Forelimb muscle (tissue), 1 donor: ENCODE data around the gene HDAC4. TPM values are rescaled to one million over a fixed set of nuclear protein-coding genes. Genes with fewer than 3 reads are reported as not detected.
A peak's percentile ranks its signal among the peaks of the same experiment; 100 is the strongest.

ENCODE experiments used
- DNase-seq: peaks from one replicate; pipeline ENCODE4 v3.0.0-alpha.2; 2013; ENCODE audit warnings: low read depth
- polyA plus RNA-seq: library from polyadenylated mRNA; unstranded; fragments of 120-200 nt; gene quantifications from one replicate; pipeline ENCODE4 v1.2.1, GENCODE V29; 2013; ENCODE audit not compliant: insufficient read length

HDAC4 gene
- polyA plus RNA-seq, 1 donor = 12.6 TPM

DNA sequence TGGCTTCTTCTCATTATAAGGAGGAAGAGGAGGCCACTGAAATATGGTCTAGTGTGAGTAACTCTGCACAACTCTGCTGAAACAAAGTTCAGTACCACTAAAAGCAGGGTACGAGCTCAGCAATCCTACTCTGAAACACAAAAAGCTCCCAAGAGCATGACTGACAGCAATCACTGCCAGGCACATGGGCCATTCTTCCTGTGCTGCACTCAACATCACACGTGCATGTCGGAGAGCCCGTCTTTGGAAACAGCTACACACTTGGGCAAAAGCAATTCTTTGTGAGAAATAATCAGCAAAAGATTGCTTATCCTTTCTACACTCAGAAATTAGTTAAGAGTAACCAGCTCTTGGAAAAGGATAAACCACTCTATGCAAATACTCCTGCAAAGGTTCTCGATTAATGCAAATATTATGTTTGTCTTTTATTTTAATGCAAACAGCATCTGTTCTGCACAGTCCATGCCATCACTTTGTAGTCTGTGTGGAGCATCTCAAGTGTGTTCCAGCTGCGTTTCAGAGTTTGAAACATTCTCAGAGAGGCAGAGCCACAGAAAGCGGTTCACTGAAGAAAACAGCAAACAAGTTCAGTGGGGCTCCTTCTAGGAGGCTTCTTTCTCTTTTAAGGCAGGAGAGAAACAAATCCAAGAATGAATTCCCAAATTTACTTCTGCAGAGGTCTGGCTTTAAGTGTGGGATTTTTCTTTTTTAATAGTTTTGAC lies 145.0 kb downstream of the HDAC4 start:
- DNase-seq = no peak

- no peak for DNase-seq
Observed at GRCh38 chr2:239255218-239255617, 145.6 kb downstream of the HDAC4 start.

DNA sequence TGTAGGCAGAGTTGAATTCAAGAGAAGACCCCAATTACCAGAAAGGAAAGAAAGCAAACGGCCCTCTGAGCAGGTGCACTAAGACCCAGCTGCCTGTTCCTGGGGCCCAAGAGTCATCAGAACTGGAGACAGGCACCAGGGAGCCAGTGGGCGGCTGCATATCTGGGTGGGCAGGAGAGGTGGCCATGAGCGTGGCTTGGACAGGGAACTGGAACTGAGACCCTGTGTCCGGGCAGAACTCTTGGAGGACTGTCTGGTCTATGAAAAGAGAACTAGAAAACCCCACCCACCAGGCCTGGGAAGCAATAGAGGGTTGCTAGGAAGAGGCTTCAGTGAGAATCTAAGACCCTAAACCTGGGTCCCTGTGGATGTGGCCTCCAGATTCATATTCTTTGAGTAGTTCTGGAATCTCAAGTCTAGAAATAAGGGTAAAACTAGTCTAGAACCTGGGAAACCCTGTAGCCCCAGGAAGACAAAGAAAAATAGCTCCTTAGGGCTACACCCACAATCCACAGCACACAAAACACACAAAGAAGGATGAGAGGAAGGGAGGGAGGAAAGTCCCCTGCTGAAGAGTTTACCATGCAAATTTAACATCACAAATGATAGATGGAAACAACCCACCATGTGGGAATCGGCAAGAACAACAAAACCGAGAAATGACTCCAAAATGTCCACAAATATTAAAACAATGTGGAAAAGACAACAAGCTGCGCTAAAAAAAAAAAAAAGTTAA lies 147.0 kb downstream of the HDAC4 start:
- DNase-seq = no peak

DNA sequence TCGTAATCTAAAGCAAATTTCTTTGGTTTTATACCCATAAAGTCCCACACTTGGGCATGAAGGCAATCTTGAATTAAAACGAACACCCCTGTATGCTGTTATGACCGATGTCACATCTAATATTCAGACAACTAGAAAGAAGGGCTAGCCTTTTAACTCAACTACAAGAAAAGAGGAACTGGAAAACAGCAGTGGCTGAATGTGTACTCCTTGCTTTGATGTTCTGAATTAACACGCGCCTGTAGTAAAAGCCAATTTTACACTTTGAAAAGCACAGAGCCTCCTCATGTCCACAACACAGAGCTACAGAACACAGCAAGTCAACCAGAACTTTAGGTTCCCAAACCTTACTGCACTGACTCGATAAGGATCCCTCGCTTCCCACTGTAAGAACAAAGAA lies 147.6 kb downstream of the HDAC4 start:
- no peak for DNase-seq

DNA sequence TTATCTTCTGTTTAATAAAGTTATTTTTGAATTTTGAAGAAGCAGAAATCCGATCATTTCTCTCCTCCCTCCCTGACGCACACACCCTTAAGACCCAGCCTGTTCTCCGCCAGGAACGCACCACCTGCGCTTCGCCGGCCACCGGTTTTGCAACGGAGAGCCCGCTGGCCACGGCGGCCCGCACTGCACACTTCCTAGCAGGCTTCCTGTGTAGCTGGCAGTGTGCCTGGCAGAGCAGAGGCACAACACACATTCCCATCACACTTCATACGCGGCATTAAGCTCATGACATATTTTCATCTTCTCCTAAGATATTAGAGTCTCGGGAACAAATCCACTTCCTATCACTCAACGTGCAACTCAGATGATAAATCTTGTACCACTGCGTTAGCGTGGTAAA lies 148.0 kb downstream of the HDAC4 start:
- no peak for DNase-seq

DNA sequence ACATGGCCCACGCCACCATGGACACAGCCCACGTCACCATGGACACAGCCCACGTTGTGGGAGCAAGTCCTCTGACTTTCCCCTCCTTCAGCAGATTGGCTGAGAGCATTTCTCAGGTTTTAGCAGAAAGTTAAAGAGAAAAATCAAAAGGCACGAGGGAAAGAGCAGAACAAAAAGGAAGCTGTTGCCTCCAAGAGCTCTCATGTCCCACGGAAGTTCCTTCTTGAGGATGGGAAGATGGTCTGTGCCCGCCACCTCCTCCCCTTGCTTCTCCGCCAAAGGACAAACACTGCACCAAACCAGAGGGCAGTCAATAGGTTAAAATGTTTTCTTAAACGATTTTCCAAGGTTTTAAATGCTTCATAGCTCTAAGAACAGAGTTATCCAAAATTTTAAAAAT lies 148.4 kb downstream of the HDAC4 start:
- no peak for DNase-seq

DNA sequence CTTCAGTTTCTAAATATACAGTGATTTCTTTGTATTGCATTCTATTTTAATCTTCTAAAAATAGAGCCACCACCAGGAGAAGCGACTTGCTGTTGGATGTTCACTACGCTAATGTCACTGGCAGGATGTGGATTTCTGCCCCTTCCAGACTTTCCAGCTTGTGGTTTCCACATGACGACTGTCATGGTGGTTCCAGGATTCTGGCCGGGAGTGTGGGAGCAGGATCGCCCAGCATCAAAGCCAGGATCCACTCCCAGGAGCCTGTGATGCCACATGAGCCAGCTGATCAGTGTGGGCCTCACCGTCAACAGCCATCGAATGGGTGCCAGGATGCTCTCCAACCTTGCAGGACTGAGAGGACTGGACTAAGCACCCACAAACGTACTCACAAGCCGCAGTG lies 148.8 kb downstream of the HDAC4 start:
- DNase-seq = no peak

- no peak for DNase-seq
Observed at GRCh38 chr2:239250216-239251081, 150.4 kb downstream of the HDAC4 start.

DNA sequence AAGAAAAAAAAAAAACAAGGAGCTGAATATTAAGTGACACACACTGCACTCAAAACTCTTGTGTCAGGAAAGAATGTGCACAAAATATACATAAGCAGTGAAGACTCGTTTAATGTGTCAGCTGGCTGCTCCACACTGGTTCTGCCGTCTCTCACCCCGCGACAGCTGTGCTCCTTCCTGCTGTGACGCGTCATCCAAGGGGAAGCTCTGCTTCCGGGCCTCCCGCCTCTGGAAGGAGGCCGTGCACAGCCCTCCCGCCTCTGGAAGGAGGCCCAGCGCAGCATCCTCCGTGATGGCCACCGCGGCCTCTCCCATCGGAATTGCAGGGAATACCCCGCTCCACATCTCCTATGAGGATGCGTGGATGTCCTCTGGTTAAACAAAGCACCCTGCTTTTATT lies 151.0 kb downstream of the HDAC4 start:
- DNase-seq = peak; percentile 60

DNA sequence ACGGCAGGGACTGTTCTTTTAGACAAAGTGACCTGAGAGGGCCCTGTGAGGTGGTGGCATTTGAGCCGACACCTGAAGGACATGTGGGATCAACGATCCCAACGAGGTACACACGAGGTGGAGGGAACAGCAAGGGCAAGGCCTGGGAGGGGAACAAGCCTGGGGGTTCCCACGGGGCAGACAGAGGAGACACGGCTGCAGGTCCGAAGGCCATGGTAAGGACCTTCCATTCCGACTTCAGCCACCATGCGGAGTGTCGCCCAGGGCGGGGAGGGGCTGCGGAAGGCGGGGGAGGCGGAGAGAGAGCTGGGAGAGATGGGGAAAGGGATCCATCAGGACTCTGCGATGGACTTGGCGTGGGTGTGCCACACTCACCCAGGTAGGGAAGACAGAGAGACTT lies 151.8 kb downstream of the HDAC4 start:
- DNase-seq = no peak

DNA sequence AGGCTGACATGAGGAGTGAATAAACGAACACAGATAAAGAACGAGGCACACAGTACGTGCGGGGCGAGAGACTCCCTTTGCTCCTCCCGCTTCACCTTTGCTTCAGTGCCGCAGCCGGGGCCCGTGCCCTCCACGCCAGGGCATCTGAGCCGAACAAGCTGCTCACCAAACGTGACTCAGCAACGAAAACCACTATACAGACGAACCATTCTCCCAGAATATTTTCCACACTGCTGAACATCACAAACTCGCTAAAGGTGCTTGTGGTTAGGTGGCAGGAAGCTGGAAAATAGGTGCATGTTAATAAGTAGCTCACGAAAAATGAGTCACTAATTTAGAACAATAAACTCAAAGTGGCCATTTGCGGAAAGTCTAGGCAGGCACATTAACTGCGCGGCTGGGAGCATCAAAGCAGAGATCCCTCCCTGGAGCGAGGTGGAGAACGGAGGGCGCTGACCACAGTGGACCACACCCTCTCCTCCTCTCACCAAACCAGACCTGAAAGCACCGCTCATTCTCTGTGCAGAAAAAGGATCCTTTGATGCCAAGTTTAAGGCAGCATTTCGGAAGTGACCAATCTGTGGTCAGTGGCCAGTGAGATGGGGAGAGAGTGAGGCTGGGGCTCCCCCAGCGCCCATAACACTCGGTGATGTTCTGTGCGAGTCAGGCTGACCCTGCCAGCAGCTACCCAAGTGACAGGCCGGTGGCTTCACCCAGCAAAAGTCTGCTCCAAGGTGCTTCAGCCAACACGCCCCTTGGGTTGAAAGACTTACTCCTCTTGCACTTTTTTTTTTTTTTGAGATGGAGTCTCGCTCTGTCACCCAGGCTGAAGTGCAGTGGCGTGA lies 153.2 kb downstream of the HDAC4 start:
- no peak for DNase-seq

- DNase-seq = no peak
Observed at GRCh38 chr2:239246723-239247122, 154.1 kb downstream of the HDAC4 start.

GRCh38 chr2:239245872-239246721 lies 154.7 kb downstream of the HDAC4 start:
- DNase-seq = no peak

- no peak for DNase-seq
Observed at GRCh38 chr2:239245107-239245506, 155.7 kb downstream of the HDAC4 start.

DNA sequence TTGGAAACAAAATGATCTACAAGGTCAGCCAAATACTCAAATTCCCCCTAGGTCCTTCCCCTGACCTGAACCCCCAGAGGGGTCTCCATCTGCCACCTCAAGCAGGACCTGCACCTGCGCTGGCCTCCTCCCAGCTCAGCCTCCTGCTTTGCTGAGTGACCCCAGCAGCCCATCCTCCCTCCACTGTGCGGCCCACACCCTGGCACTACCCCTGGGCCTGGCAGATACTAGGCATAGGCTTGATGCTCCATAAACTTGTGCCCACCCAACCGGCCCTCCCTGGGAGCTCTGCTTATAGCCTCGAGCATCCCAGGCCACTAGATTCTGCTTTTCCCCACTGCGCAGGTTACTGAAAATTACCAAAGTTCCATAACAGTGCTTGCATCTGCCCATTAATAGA lies 156.2 kb downstream of the HDAC4 start:
- DNase-seq = no peak

- DNase-seq = no peak
Observed at GRCh38 chr2:239241431-239241960, 159.3 kb downstream of the HDAC4 start.

DNA sequence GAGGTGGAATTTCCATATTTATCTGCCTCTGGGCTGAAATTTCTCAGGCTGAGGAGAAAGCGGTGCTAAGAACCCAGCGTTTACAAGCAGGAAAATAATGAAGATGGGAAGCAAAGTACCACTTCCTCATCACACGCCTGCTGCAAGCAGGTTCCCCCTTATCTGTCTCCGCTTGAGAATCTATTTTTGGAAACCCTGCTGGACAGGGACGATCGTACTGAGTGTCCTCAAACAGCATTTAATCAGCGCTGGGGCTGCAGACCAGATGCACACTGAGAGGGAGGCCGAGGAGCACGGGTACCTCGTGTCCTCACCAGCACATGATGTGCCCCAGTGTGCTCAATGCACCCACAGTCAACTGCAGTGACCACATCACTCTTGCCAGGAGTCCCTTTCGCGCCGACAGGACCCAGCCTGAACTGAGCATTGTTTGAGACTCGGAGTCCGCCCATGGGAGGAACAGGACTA lies 160.4 kb downstream of the HDAC4 start:
- DNase-seq = no peak

DNA sequence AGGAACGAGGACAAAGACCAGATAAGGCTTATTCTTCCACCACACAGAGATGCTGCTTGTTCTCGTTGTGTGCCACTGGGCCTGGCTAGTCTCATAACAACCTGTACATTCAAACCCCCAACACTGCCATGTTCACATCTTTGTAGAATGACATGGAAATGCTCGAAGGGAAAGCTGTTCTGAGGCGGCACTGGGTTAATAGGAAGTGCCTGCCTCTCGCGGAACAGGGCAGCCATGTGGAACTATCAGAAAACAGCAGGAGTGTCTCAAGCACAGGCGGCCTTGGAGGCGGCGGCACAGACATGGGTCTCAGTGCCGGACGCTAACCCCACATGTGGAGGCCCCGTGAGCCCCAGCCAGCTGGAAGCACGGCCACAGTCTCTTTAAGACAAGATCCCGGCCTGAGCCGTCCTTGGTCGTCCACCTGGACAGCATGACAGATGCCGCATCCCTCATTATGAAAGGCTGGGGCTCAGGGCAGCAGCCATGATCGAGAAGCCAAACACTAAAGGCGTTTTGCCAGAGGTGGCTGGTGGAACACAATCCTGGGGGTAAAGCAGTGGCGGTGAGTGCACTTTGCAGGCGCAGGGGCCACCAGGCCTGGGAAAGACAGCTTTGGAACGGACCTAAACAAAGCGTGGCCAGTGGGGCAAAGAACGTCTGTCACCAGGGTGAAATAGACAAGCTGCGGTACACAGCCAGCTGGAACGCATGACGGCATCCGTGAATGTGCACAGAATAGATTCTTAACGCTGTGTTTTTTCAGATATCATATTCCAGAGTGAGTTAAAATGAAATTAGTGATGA lies 161.0 kb downstream of the HDAC4 start:
- DNase-seq = no peak
